DOHH2 (cell line): Measurements from ENCODE around the gene KRTAP12-2.
"Not testable (repeated sequence)": the region's sequence is repeated elsewhere in the genome, so short reads cannot be mapped to it uniquely, and the experiment has no call there.

ENCODE experiments used
- CTCF ChIP-seq: fragments of 200-600 bp; sonication (generic); IDR thresholded peaks from one replicate; pipeline ENCODE4 v1.5.1; 2014; ENCODE audit warnings: antibody characterized with exemption, mild to moderate bottlenecking, low read depth, low read length; ENCODE audit not compliant: poor library complexity, severe bottlenecking
- EZH2phosphoT487 ChIP-seq: fragments of 200-600 bp; sonication (generic); IDR thresholded peaks from 2 replicates; pipeline ENCODE4 v1.6.1; 2017; ENCODE audit warnings: borderline replicate concordance, mild to moderate bottlenecking, antibody characterized with exemption, low read length, moderate library complexity, mixed read lengths

GRCh38 chr21:44627831-44628233, 38.9 kb downstream of the KRTAP12-2 start:
- TF ChIP-seq CTCF, EZH2phosphoT487: not testable (repeated sequence)
